ENCODE results near the gene PLPPR1. TPM values are rescaled to one million over a fixed set of nuclear protein-coding genes. Genes with fewer than 3 reads are reported as not detected.

PLPPR1 gene
- total and polyA plus RNA-seq, 8 donors = 0.30 to 3.1 (median 0.55) TPM; not detected in 1

DNA sequence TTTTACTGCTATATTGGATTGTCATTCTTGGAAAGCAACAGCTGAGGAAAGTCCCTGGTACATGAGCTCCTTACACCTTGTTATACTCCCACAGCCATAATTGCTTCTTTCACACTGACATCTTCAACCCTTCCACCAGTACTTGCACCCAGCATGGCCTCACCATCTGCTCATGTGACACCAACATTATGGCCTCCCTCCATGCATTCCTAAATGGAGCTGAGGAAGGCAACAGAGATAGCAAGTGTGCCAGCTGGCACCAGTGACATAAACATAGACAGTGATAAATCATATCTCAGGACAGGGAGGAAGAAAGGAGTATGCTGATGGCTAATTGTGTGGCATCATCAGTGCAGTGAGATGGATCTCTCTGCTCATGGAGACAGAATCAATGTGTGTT lies 236.7 kb downstream of the PLPPR1 start:
- intact Hi-C loops (cut with DNase I) = no loop called here
- Histone ChIP-seq H3K9me3 (no peaks in the 10 kb centered on the region), H3K27me3 (no peaks in the 10 kb centered on the region), H3K4me3 (no peak overlapping the region), H3K27ac (no peak overlapping the region), H3K4me1 (no peaks in the 10 kb centered on the region), H3K36me3 (no peaks in the 10 kb centered on the region)
- DNase-seq (no peak), ATAC-seq (no peak), FAIRE-seq (no peak)
- no peak for TF ChIP-seq CTCF (IDR thresholded peaks at IDR 0.05)

DNA sequence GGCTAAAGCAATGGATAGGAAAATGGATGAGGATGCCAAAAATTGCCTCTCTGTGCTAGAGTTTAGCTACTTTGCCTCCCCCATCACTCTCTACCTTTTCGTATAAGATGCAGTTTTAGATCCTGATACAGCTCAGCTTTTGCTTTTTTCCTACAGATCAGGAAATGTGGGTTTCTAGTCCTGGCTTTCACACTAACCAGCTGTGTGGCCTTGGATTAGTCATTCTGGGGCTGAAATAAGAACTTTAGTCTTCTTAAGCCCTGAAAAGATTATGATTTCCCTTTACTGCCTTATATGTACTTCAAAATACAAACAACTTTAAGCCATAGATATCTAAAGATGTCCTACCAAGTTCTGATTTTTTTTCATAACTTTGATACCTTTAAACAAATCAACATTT lies 239.9 kb downstream of the PLPPR1 start:
- intact Hi-C loops (cut with DNase I) = no loop called here
- FAIRE-seq = no peak
- Histone ChIP-seq H3K27me3 (no peaks in the 10 kb centered on the region), H3K36me3 (no peaks in the 10 kb centered on the region), H3K27ac (no peak overlapping the region), H3K4me1 (no peaks in the 10 kb centered on the region), H3K9me3 (no peaks in the 10 kb centered on the region), H3K4me3 (no peak overlapping the region)
- 50 to 63% methylated on average over 1 of the region's 1 CpG for WGBS, 2 donors
- DNase-seq = no peak
- TF ChIP-seq CTCF (IDR thresholded peaks at IDR 0.05) = no peak
- ATAC-seq = no peak

DNA sequence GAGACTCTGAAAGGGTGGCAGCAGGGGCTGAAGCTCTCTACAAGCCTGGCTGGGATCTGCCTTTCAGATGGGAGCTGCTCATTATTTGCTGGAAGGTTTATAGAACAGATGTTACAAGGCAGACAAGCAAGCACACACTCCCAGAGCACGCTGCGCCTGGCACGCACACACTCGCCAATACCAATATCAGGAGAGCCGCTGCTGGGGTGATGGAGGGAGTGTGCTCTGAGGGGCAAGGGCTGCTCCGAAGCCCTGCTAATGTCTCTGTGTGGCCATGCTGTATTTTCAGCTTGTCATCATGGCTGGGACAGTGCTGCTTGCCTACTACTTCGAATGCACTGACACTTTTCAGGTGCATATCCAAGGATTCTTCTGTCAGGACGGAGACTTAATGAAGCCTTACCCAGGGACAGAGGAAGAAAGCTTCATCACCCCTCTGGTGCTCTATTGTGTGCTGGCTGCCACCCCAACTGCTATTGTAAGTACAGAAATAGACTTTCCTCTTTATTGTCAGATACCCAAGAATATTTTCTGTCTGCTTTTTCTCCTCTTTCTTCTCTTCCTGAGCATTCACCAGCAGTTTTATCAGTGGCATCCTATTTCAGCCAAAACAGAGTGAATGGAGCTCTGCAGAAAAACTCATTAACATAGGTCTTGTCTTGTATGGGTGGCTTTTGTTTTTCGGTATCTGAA lies 241.2 kb downstream of the PLPPR1 start:
- no peak for DNase-seq

DNA sequence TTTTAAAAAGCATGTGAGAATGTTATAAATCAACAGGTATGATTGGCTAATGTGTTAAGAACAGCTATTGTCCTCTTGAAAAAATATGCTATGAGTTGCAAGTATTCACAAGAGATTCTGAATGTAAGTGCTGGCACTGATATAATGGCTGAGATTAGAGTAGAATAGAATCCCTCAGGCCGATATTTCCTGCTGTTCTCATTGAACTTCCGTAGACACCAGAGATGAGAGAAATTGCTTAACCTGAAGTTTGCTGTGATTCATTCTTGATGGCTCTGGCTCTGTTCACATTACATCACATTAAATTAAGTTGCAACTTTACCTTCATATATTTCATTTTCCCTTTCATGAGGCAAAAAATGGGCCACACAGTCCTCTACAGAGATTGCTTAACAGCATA lies 241.8 kb downstream of the PLPPR1 start:
- H3K27me3 ChIP-seq = no peaks in the 10 kb centered on the region
- TF ChIP-seq CTCF (IDR thresholded peaks at IDR 0.05) = no peak
- ATAC-seq (no peak), FAIRE-seq (no peak), DNase-seq (no peak)
- H3K36me3 ChIP-seq = no peaks in the 10 kb centered on the region
- 55 to 72% methylated on average over 2 of the region's 2 CpGs for WGBS, 2 donors
- intact Hi-C loops (cut with DNase I) = no loop called here
- H3K4me3 ChIP-seq = no peak overlapping the region
- no peaks in the 10 kb centered on the region for H3K4me1 ChIP-seq
- no peak overlapping the region for H3K27ac ChIP-seq
- no peaks in the 10 kb centered on the region for H3K9me3 ChIP-seq

More for the DNA sequence above, 241.2 kb downstream of the PLPPR1 start:
- WGBS, 2 donors = 77 to 80% methylated on average over 9 of the region's 9 CpGs
- Histone ChIP-seq H3K36me3 (no peaks in the 10 kb centered on the region), H3K27me3 (no peaks in the 10 kb centered on the region), H3K27ac (no peak overlapping the region), H3K9me3 (no peaks in the 10 kb centered on the region), H3K4me1 (no peaks in the 10 kb centered on the region), H3K4me3 (no peak overlapping the region)
- no peak for TF ChIP-seq CTCF (IDR thresholded peaks at IDR 0.05)
- FAIRE-seq = no peak
- no peak for ATAC-seq
- intact Hi-C loops (cut with DNase I) = no loop called here

DNA sequence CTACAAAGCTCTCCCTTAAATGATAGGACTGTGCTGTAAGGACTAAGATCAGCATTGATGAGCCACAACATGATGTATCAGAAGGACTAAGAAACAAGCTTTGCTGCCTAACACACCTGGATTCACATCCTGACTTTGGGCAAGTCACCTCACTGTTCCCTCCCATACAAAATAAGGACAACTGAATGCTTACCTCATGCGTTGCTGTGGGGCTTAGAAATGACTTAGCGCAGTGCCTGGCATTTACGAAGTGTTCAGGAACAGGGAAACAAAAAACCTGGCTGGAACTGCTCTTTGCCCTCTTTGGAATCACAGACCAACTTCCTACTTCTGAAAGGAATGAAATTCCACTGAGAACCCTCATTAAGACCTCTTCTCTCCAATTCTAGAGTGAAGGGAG lies 242.6 kb downstream of the PLPPR1 start:
- TF ChIP-seq CTCF (IDR thresholded peaks at IDR 0.05) = no peak
- H3K9me3 ChIP-seq = no peaks in the 10 kb centered on the region
- H3K4me3 ChIP-seq = no peak overlapping the region
- H3K27me3 ChIP-seq = no peaks in the 10 kb centered on the region
- no peak for FAIRE-seq
- H3K4me1 ChIP-seq = no peaks in the 10 kb centered on the region
- WGBS, 2 donors = 74 to 83% methylated on average over 3 of the region's 3 CpGs
- intact Hi-C loops (cut with DNase I) = no loop called here
- no peaks in the 10 kb centered on the region for H3K36me3 ChIP-seq
- H3K27ac ChIP-seq = no peak overlapping the region
- no peak for DNase-seq
- ATAC-seq = no peak

All from pancreas (tissue), 10 donors.